ENCODE data around the gene REC8. TPM values are rescaled to one million over a fixed set of nuclear protein-coding genes. Genes with fewer than 3 reads are reported as not detected.

The REC8 gene
- total RNA-seq, 1 donor from 2014 or later: 1.6 TPM

DNA sequence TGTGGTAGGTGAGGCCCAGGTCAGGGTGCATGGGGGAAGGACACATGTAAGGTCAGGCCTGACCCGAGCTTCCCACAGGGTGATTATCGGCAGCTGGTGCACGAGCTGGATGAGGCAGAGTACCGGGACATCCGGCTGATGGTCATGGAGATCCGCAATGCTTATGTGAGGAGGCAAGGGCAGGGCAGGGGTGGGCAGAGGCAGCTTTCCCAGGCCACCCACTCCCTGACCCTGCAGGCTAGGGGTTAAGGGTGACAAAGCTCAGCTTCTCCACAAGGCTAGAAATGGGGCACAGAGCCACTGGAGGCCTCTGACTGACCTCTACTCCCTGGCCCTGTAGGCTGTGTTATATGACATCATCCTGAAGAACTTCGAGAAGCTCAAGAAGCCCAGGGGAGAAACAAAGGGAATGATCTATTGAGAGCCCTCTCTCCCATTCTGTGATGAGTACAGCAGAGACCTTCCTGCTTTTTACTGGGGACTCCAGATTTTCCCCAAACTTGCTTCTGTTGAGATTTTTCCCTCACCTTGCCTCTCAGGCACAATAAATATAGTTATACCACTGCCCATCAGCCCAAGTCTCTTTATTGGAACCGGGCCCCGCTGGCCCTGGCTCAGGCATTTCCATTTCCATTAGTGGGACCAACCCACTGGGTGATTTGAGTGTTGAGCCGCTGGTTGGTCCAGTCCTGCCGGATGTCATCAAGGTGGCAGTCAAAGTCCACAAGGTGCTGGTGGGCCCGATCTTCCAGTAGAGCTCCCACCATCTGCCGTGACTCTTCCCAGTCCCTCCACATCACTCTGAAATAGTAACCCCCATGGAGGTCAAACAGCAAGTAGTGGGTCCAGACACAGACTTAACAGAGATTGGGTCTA lies 33.2 kb upstream of the REC8 start:
- no peak for DNase-seq (ENCODE audit: low read depth)

DNA sequence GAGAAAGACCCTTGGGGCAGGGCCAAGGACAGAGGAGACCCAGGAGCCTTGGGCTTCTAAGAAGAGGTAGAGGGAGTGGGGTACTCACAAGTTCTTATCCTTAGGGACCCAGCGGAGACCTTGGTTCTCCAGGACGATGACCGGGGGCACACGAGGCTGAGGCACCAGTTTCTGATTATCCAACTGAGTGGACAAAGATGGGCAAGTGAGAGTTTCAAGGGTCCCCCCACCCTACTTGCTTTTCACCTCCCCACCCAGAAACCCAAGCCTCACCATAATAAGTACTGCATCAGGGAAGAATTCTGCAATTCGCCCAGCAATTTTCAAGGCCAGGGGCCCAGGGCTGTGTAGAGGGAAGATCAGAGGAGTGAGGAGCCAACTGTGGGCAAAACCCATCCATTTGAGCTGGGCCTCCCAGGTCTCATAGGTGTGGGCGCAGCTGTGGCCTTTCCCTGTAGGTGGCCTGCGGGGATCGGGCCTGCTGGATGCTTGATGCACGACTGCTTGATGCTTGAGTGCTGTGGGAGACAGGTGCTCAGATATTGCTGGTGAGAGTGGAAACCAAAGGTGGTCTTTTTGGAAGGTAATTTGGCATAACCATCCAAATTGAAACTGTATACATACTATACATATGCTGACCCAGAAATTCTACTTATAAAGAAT lies 32.5 kb upstream of the REC8 start:
- no peak for DNase-seq (ENCODE audit: low read depth)

DNA sequence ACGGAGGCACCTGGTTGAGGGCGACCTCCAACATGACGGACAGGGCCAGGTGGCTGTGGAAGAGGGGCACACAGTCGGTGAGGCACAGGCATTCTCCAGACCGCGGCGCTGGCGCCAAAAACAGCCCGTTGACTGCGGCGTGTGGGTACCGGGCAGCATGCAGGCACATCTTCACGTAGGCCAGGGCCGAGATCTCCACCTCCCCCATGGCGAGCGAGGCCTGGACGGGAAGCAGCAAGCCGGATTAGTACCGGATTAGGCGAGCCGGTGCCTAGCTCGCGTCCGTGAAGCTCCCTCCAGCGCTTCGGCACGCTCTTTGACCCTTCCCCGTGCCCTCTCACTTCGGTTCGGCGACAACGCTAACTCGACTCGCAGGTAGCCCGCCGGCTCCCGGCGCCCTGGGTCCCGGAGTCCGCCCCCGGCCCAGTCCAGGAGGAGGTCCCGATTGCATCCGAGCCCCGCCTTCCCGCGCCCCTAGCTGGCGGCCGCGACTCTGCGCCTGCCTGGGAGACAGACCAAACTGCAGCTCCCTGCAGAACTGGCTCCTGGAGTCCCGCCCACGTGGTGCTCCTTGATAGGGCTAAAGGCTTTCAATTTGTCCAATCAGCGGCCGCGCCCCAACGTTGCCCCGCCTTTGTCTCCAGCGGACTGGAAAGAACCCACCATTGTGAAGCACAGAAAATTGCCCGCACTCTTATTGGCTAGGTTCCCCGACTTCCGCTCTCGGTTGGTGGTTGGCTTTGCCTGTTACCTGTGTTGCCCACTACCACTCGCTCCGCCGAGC lies 30.6 kb upstream of the REC8 start, which contains the start of gene EMC9:
Gene EMC9 (minus strand): TSS at position 495 of the 784 bp plus-strand sequence. CDS start 287 bp downstream, at position 208.
- DNase-seq (ENCODE audit: low read depth): peak; percentile 100

DNA sequence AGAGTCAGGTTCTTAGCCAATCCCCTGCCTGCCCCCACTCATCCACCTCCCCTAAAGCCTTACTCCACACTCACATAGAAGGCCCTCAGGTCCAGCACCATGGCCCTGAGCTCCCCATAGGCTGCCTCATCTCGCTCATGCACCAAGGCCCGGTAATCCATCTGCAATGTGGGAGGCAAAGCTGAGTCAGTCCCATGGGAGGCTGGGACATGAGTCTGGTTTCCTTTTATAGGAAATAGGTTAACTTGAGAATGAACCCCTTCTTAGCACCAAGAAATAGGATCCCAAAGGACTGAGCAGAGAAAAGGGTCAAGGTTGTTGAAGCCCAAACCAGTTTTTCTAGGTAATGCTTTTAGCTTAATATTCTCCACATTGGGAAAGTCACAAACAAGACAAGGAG lies 28.4 kb upstream of the REC8 start:
- peak; percentile 57 for DNase-seq (ENCODE audit: low read depth)

- DNase-seq (ENCODE audit: low read depth): no peak
Measured at GRCh38 chr14:24144451-24144850, 27.4 kb upstream of the REC8 start.

GRCh38 chr14:24145219-24145618 lies 26.7 kb upstream of the REC8 start:
- no peak for DNase-seq (ENCODE audit: low read depth)

DNA sequence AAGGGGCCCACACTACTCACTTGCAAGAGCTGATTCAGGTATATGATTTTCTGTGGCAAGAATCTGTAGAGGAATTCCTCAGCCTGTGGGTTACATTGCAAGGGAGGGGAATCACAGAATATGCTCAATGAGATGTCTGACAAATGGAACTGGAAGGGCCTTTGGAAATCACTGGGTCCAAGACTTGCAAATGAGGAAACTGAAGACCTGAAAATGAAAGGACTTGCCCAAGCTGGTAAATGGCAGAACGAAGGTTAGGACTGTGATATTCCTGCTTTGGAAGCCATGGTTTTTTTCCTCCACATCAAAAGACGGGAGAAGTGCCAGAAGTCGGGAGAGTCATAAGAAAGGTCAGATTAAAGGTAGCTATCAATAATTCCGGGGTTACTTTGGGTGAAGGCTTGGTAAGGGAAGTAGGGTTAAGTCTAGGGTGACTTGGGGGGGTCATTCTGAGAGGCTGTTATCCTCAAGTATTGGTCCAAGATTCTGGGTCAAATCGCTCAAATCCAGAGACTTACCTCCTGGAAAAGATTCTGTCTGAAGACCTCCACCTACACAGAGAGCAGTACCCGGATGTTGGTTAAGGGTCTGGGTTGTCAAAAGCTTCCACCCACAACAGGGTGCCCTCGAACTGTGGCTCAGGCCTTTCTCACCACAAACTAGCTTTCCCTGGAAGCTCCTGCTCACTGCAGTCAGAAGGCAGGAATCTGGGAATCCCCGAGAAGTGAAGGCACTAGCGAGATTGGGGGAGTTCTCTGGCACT lies 26.0 kb upstream of the REC8 start:
- no peak for DNase-seq (ENCODE audit: low read depth)

GRCh38 chr14:24146453-24146977 lies 25.4 kb upstream of the REC8 start, which contains the start of gene PSME2:
PSME2 (minus strand) TSS chr14:24146610; CDS start chr14:24146581, 29 bp downstream.
- DNase-seq (ENCODE audit: low read depth): peak; percentile 99

- peak; percentile 99 for DNase-seq (ENCODE audit: low read depth)
Measured at GRCh38 chr14:24146978-24147760, 24.7 kb upstream of the REC8 start, which contains the start of gene RNF31. RNF31 (plus strand) TSS chr14:24147498; CDS start chr14:24147699, 201 bp downstream.

GRCh38 chr14:24147761-24148428 lies 24.0 kb upstream of the REC8 start:
- DNase-seq (ENCODE audit: low read depth): no peak

- no peak for DNase-seq (ENCODE audit: low read depth)
Measured at GRCh38 chr14:24149302-24149969, 22.4 kb upstream of the REC8 start.

GRCh38 chr14:24150061-24150460 lies 21.8 kb upstream of the REC8 start:
- no peak for DNase-seq (ENCODE audit: low read depth)

- no peak for DNase-seq (ENCODE audit: low read depth)
Measured at GRCh38 chr14:24150567-24150966, 21.3 kb upstream of the REC8 start.

DNA sequence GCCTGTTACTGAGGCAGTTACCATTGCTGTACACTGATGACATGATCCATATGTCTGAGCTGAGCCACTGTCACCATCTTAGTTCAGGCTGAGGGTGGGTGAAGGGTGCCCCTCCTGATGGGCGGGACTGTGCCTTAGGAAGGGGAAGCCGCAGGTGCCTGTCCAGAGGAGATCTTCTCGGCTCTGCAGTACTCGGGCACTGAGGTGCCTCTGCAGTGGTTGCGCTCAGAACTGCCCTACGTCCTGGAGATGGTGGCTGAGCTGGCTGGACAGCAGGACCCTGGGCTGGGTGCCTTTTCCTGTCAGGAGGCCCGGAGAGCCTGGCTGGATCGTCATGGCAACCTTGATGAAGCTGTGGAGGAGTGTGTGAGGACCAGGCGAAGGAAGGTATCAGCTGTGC lies 20.9 kb upstream of the REC8 start:
- no peak for DNase-seq (ENCODE audit: low read depth)

DNA sequence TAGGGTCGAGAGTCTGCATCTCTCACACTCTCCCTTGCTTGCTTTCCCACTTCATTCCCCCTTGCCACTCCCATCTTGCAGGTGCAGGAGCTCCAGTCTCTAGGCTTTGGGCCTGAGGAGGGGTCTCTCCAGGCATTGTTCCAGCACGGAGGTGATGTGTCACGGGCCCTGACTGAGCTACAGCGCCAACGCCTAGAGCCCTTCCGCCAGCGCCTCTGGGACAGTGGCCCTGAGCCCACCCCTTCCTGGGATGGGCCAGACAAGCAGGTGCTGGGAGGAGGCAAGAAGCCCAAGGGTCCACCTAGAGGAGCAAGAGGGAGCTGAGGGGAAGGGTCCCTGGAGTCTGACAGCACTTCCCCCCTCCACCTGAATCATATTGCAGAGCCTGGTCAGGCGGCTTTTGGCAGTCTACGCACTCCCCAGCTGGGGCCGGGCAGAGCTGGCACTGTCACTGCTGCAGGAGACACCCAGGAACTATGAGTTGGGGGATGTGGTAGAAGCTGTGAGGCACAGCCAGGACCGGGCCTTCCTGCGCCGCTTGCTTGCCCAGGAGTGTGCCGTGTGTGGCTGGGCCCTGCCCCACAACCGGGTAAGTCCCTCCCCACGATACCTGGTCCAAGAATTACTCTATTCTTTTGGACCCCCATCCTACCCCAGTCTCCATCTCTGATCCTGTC lies 20.3 kb upstream of the REC8 start:
- DNase-seq (ENCODE audit: low read depth): no peak

- no peak for DNase-seq (ENCODE audit: low read depth)
Measured at GRCh38 chr14:24155100-24155499, 16.8 kb upstream of the REC8 start.

DNA sequence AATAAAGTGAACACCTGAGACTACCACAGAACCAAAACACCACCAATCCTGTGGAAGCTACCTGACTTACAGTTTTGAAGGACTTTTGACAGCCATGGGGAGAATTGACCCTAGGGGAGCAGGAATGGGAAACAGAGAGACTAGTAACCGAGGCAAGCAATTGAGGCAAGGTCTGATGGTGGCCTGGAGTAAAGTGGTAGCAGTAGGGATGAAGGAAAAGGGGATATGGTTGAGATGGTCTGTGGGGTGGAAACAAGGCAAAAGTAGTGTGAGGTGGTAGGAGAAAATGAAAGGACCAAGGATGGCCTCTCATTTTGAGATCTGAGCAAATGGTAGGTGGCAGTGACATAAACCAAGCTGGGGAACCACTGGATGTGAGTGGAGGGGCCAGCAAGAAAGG lies 15.0 kb upstream of the REC8 start:
- DNase-seq (ENCODE audit: low read depth): no peak

DNA sequence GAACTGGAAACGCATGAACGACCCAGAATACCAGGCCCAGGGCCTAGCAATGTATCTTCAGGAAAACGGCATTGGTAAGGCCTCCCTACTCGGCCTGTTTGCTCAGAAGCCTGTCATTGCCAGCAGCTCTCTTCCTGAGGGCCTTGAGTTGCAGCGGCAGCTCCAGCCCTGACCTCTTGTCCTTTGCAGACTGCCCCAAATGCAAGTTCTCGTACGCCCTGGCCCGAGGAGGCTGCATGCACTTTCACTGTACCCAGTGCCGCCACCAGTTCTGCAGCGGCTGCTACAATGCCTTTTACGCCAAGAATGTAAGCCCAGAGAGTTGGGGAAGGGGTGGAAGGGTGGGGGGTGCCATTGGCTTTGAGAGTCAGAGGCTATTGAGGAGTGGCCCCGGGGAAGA lies 14.5 kb upstream of the REC8 start:
- DNase-seq (ENCODE audit: low read depth): no peak

Data from myocyte (in vitro differentiated cells).